H9 (cell line): ENCODE measurements around the gene ZSCAN22. TPM values are rescaled to one million over a fixed set of nuclear protein-coding genes. Genes with fewer than 3 reads are reported as not detected.
A peak's percentile ranks its signal among the peaks of the same experiment; 100 is the strongest.

ENCODE experiments used
- DNase-seq: peaks from one replicate; pipeline ENCODE4 v3.0.0-alpha.2; 2017
- H2AFZ ChIP-seq: one replicate; pipeline ENCODE4 v1.6.1; 2013; ENCODE audit warnings: mild to moderate bottlenecking, low read length, control low read depth, moderate library complexity
- H2AK5ac ChIP-seq: 2 replicates; pipeline ENCODE4 v1.6.1; 2013; ENCODE audit warnings: low read length, control low read depth, mixed read lengths; ENCODE audit not compliant: insufficient read length
- H2BK120ac ChIP-seq: one replicate; pipeline ENCODE4 v1.6.1; 2013; ENCODE audit warnings: low read depth, mild to moderate bottlenecking, low read length, control low read depth, inconsistent platforms; ENCODE audit not compliant: poor library complexity, severe bottlenecking
- H2BK12ac ChIP-seq: 2 replicates; pipeline ENCODE4 v1.6.1; 2013; ENCODE audit warnings: low read length, control low read depth, mixed read lengths, low read depth; ENCODE audit not compliant: insufficient read length
- H2BK15ac ChIP-seq: 2 replicates; pipeline ENCODE4 v1.6.1; 2013; ENCODE audit warnings: low read depth, low read length, control low read depth
- H2BK20ac ChIP-seq: one replicate; pipeline ENCODE4 v1.6.1; 2013; ENCODE audit warnings: low read depth, mild to moderate bottlenecking, low read length, control low read depth, inconsistent platforms; ENCODE audit not compliant: poor library complexity, severe bottlenecking
- H2BK5ac ChIP-seq: 2 replicates; pipeline ENCODE4 v1.6.1; 2013; ENCODE audit warnings: low read length, control low read depth, mixed read lengths; ENCODE audit not compliant: insufficient read length
- H3K14ac ChIP-seq: 2 replicates; pipeline ENCODE4 v1.6.1; 2013; ENCODE audit warnings: low read length, control low read depth; ENCODE audit not compliant: insufficient read depth
- H3K18ac ChIP-seq: 2 replicates; pipeline ENCODE4 v1.6.1; 2013; ENCODE audit warnings: low read depth, mild to moderate bottlenecking, mixed read lengths, low read length, control low read depth; ENCODE audit not compliant: insufficient read length
- H3K23ac ChIP-seq: 2 replicates; pipeline ENCODE4 v1.6.1; 2013; ENCODE audit warnings: low read length, control low read depth, mixed read lengths, low read depth; ENCODE audit not compliant: insufficient read length
- H3K23me2 ChIP-seq: 2 replicates; pipeline ENCODE4 v1.6.1; 2013; ENCODE audit warnings: low read depth, mild to moderate bottlenecking, mixed read lengths, low read length, control low read depth; ENCODE audit not compliant: insufficient read length, poor library complexity, severe bottlenecking
- H3K27ac ChIP-seq: 2 replicates; pipeline ENCODE4 v1.5.1; 2013; ENCODE audit warnings: low read length, control low read depth, mixed read lengths, low read depth; ENCODE audit not compliant: insufficient read length
- H3K27me3 ChIP-seq: 2 replicates; pipeline ENCODE4 v1.6.1; 2013; ENCODE audit warnings: low read length, control low read depth, inconsistent platforms; ENCODE audit not compliant: insufficient read depth
- H3K4ac ChIP-seq: 2 replicates; pipeline ENCODE4 v1.6.1; 2013; ENCODE audit warnings: low read depth, mild to moderate bottlenecking, control low read depth, inconsistent platforms, low read length, moderate library complexity
- H3K4me1 ChIP-seq: 2 replicates; pipeline ENCODE4 v1.6.1; 2013; ENCODE audit warnings: low read length, control low read depth, inconsistent platforms; ENCODE audit not compliant: insufficient read depth
- H3K4me2 ChIP-seq: 2 replicates; pipeline ENCODE4 v1.6.1; 2013; ENCODE audit warnings: low read length, control low read depth, mixed read lengths; ENCODE audit not compliant: insufficient read length, insufficient read depth
- H3K56ac ChIP-seq: 2 replicates; pipeline ENCODE4 v1.6.1; 2013; ENCODE audit warnings: low read depth, mild to moderate bottlenecking, mixed read lengths, low read length, control low read depth; ENCODE audit not compliant: insufficient read length
- H3K79me1 ChIP-seq: 2 replicates; pipeline ENCODE4 v1.6.1; 2013; ENCODE audit warnings: low read depth, mild to moderate bottlenecking, moderate library complexity, low read length, control low read depth, inconsistent platforms; ENCODE audit not compliant: insufficient read depth, poor library complexity, severe bottlenecking
- H3K79me2 ChIP-seq: 2 replicates; pipeline ENCODE4 v1.6.1; 2013; ENCODE audit warnings: low read length, control low read depth, inconsistent platforms; ENCODE audit not compliant: insufficient read depth
- H3K9ac ChIP-seq: 2 replicates; pipeline ENCODE4 v1.6.1; 2013; ENCODE audit warnings: low read length, control low read depth, mixed read lengths; ENCODE audit not compliant: insufficient read length; ENCODE audit errors: extremely low read depth
- H3K9me3 ChIP-seq: one replicate; pipeline ENCODE4 v1.6.1; 2013; ENCODE audit warnings: low read depth, low read length, inconsistent platforms; ENCODE audit not compliant: control insufficient read depth
- H3T11ph ChIP-seq: one replicate; pipeline ENCODE4 v1.6.1; 2013; ENCODE audit warnings: mild to moderate bottlenecking, low read length, control low read depth, inconsistent platforms
- H4K20me1 ChIP-seq: one replicate; pipeline ENCODE4 v1.6.1; 2013; ENCODE audit not compliant: control insufficient read depth, insufficient read length, insufficient read depth
- H4K5ac ChIP-seq: 2 replicates; pipeline ENCODE4 v1.6.1; 2013; ENCODE audit warnings: low read depth, mild to moderate bottlenecking, mixed read lengths, low read length, control low read depth; ENCODE audit not compliant: insufficient read length
- H4K8ac ChIP-seq: replicated peaks from 2 replicates; pipeline ENCODE4 v1.6.1; 2013; ENCODE audit warnings: low read length, control low read depth, mixed read lengths, low read depth; ENCODE audit not compliant: insufficient read length
- H4K91ac ChIP-seq: 2 replicates; pipeline ENCODE4 v1.6.1; 2013; ENCODE audit warnings: low read depth, mild to moderate bottlenecking, moderate library complexity, mixed read lengths, low read length, control low read depth; ENCODE audit not compliant: insufficient read length
- H3K27ac Mint-ChIP-seq, 3 experiments: 2 replicates in 2 of 3; 3 replicates in 1 of 3; pipeline ENCODE4 v1.8.0; 2020 to 2021; ENCODE audit warnings: mixed read lengths in 3 of 3, mild to moderate bottlenecking in 1 of 3, moderate library complexity in 1 of 3
- H3K27me3 Mint-ChIP-seq: 2 replicates; pipeline ENCODE4 v1.8.0; 2021; ENCODE audit warnings: low read depth, mild to moderate bottlenecking, moderate library complexity, mixed read lengths
- H3K36me3 Mint-ChIP-seq, 3 experiments: 2 replicates in 2 of 3; 3 replicates in 1 of 3; pipeline ENCODE4 v1.8.0; 2020 to 2021; ENCODE audit warnings: low read depth in 3 of 3, mixed read lengths in 3 of 3; ENCODE audit not compliant: insufficient read depth in 1 of 3
- H3K4me1 Mint-ChIP-seq, 2 experiments: 2 replicates each; pipeline ENCODE4 v1.8.0; 2020; ENCODE audit warnings: mixed read lengths in 2 of 2
- H3K4me3 Mint-ChIP-seq, 2 experiments: 2 replicates in 1 of 2; 3 replicates in 1 of 2; pipeline ENCODE4 v1.8.0; 2020 to 2021; ENCODE audit warnings: mild to moderate bottlenecking in 2 of 2, mixed read lengths in 2 of 2, moderate library complexity in 1 of 2
- H3K9me3 Mint-ChIP-seq, 2 experiments: 2 replicates in 1 of 2; 3 replicates in 1 of 2; pipeline ENCODE4 v1.8.0; 2020; ENCODE audit warnings: mild to moderate bottlenecking in 2 of 2, mixed read lengths in 2 of 2, moderate library complexity in 1 of 2
- WGBS: extraction: QIAGEN DNeasy Blood & Tissue Kit; methylation state at CpG from one replicate; pipeline ENCODE4 v1.1.7; 2013; ENCODE audit warnings: missing lambda C conversion rate, low lambda C conversion rate, mixed read lengths; ENCODE audit not compliant: insufficient read length; ENCODE audit errors: extremely low coverage; 5-methylcytosine and 5-hydroxymethylcytosine counted together
- total RNA-seq: library from RNA; stranded (reverse); gene quantifications from 2 replicates; pipeline ENCODE4 v1.2.1, GENCODE V29; 2021
- TF ChIP-seq, protein P1 (sequence below): fragments of 200-600 bp; sonication (generic); conservative IDR thresholded peaks from 3 replicates; pipeline ENCODE4 v1.8.0; 2021; ENCODE audit warnings: antibody characterized with exemption, mild to moderate bottlenecking

Gene ZSCAN22
- total RNA-seq, 1 experiment from 2014 or later, result 4.8 TPM

DNA sequence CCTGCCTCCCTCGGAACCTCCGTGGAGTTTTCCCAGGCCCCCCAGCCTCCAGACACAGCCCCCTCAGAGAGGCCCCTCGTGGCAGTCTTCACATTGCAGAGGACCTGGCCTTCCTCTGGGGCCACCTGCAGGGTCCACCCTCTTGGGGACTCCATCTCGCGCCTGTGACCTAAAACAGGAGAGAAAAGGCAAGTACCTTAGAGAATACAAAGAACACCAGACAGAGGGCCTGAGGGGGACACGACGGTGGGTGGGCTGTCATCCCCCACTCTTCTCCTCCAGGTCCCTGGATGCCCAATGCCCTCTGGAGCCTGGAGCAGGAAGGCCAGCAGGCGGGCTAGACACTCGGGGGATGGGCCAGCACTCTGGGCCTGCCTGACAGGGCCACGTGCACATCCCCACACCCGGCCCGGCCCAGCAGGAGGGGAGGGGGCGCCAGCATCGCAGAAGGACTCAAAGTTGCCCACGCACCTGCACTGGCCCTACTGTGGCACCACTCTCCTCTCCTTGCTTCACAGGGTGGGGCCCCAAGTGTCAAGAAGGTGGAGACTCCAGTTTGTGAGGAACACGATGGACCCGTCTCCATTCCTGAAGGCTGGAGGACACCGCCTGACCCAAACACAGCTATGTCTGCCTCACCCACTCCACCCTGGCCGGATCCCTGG is 30.8 kb downstream of the ZSCAN22 start:
- no peak overlapping the region for H3K4me3 Mint-ChIP-seq
- no peak overlapping the region; the same call in 1 of the 2 replicates for H3K14ac ChIP-seq
- no peak overlapping the region for H2BK15ac ChIP-seq
- H3K4me1 ChIP-seq, result no peaks in the 10 kb centered on the region
- no peak overlapping the region for H2BK120ac ChIP-seq
- no peak overlapping the region for H2AK5ac ChIP-seq
- H3K4me1 Mint-ChIP-seq, result peaks cover 0 to 8% of the 10 kb centered on the region in 2 experiments; a peak in 3 of 4 replicates
- TF ChIP-seq, protein P1, sequence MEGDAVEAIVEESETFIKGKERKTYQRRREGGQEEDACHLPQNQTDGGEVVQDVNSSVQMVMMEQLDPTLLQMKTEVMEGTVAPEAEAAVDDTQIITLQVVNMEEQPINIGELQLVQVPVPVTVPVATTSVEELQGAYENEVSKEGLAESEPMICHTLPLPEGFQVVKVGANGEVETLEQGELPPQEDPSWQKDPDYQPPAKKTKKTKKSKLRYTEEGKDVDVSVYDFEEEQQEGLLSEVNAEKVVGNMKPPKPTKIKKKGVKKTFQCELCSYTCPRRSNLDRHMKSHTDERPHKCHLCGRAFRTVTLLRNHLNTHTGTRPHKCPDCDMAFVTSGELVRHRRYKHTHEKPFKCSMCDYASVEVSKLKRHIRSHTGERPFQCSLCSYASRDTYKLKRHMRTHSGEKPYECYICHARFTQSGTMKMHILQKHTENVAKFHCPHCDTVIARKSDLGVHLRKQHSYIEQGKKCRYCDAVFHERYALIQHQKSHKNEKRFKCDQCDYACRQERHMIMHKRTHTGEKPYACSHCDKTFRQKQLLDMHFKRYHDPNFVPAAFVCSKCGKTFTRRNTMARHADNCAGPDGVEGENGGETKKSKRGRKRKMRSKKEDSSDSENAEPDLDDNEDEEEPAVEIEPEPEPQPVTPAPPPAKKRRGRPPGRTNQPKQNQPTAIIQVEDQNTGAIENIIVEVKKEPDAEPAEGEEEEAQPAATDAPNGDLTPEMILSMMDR, result no peak
- H4K5ac ChIP-seq, result no peak overlapping the region
- no peaks in the 10 kb centered on the region for H3K79me1 ChIP-seq
- no peak overlapping the region for H3T11ph ChIP-seq
- no peak overlapping the region for H3K9ac ChIP-seq
- no peaks in the 10 kb centered on the region for H3K9me3 ChIP-seq
- no peaks in the 10 kb centered on the region for H4K20me1 ChIP-seq
- DNase-seq, result peak; percentile 28
- no CpG with 5 or more reads among the region's 19 CpGs for WGBS
- no peak overlapping the region for H4K91ac ChIP-seq
- H3K36me3 Mint-ChIP-seq, result no peaks in the 10 kb centered on the region; a peak in 1 of 7 replicates
- no peak overlapping the region for H3K4me2 ChIP-seq
- H3K27me3 Mint-ChIP-seq, result no peaks in the 10 kb centered on the region
- no peak overlapping the region for H3K56ac ChIP-seq
- no peak overlapping the region for H2BK5ac ChIP-seq
- H3K23me2 ChIP-seq, result peaks cover 5% of the 10 kb centered on the region
- no peak overlapping the region for H2BK20ac ChIP-seq
- H2AFZ ChIP-seq, result no peak overlapping the region
- no peaks in the 10 kb centered on the region for H3K9me3 Mint-ChIP-seq
- H3K23ac ChIP-seq, result no peak overlapping the region
- H3K27me3 ChIP-seq, result no peaks in the 10 kb centered on the region
- no peak overlapping the region for H2BK12ac ChIP-seq
- no peaks in the 10 kb centered on the region for H3K79me2 ChIP-seq
- H3K27ac Mint-ChIP-seq, result peak overlapping the region in 2 of 3 experiments; percentile 61 to 72; a peak in 4 of 7 replicates
- H3K4ac ChIP-seq, result no peak overlapping the region
- no peak overlapping the region for H4K8ac ChIP-seq
- no peak overlapping the region for H3K18ac ChIP-seq
- H3K27ac ChIP-seq, result no peak overlapping the region
